Right cardiac atrium (tissue), 5 donors: Measurements from ENCODE around the gene ZKSCAN1. TPM values are rescaled to one million over a fixed set of nuclear protein-coding genes. Genes with fewer than 3 reads are reported as not detected.
"Not testable (repeated sequence)": the region's sequence is repeated elsewhere in the genome, so short reads cannot be mapped to it uniquely, and the experiment has no call there.

Source experiments
- ATAC-seq, 2 donors: fragments of 200-7000 bp; cut with Tn5 transposase; one replicate each; pipeline versions ENCODE4 v1.8.0 to v1.9.1; 2020; ENCODE audit warnings: moderate library complexity in 2 of 2, mild to moderate bottlenecking in 1 of 2
- DNase-seq, 3 donors: peaks; one replicate each; pipeline ENCODE4 v3.0.0-alpha.2; 2020
- H3K27ac ChIP-seq: one replicate; pipeline ENCODE4 v1.5.1; 2013; ENCODE audit warnings: mild to moderate bottlenecking, low read length, control low read depth, moderate library complexity
- H3K27me3 ChIP-seq: one replicate; pipeline ENCODE4 v1.6.1; 2013; ENCODE audit not compliant: control insufficient read depth, insufficient read depth
- H3K4me1 ChIP-seq: one replicate; pipeline ENCODE4 v1.6.1; 2013; ENCODE audit warnings: low read length; ENCODE audit not compliant: control insufficient read depth, insufficient read depth
- H3K4me3 ChIP-seq: one replicate; pipeline ENCODE4 v1.5.1; 2013; ENCODE audit warnings: low read length, control low read depth
- H3K9me3 ChIP-seq: one replicate; pipeline ENCODE4 v1.6.1; 2013; ENCODE audit warnings: low read length; ENCODE audit not compliant: control insufficient read depth
- WGBS: extraction: QIAGEN DNeasy Blood & Tissue Kit; methylation state at CpG from one replicate; pipeline ENCODE4 v1.1.7; 2013; 5-methylcytosine and 5-hydroxymethylcytosine counted together
- intact Hi-C, 4 donors: fragments of 100-400 bp; cut with DNase I; formaldehyde crosslinking; loops; one replicate each; pipeline versions ENCODE4 v1.11.0 to v1.14.0; 2022 to 2023
- long read RNA-seq, 4 donors: library from polyadenylated mRNA; unstranded; transcript quantifications; one replicate each; pipeline ENCODE4 v2.0.0, GENCODE V29; 2020 to 2021
- polyA plus RNA-seq: library from polyadenylated mRNA; stranded (reverse); fragments of 200-250 nt; gene quantifications from one replicate; pipeline ENCODE4 v1.2.3, GENCODE V29; 2013
- total RNA-seq, 4 donors: library from RNA; stranded (reverse); fragmentation: NEBNext Ultra II Directional; extraction: Animal tissue kit (Norgen Biotek cat#: 25700); gene quantifications; one replicate each; pipeline ENCODE4 v1.2.1, GENCODE V29; 2021
- donor health status: healthy with polysubstance abuse.
- donor health status: DM: no; HTN: yes; CAD: no.
- donor health status: DM: no; HTN: no; CAD: no.
- donor health status: DM: no; HTN: yes; CAD: no; lungs with severe emphysema.
- donor health status: DM: yes; HTN: yes; CAD: no.

The ZKSCAN1 gene
- total RNA-seq (10 to 100 TPM; 39.7 to 52.7 (median 50.4) TPM), polyA plus RNA-seq (9.8 TPM)
- long read RNA-seq, donor 1, full-length matches to known transcripts, result 7 of 31 reads
- long read RNA-seq, donor 1, partial matches to known transcripts, result 6 of 31 reads
- long read RNA-seq, donor 1, other reads (novel, unspliced or antisense), result 18 of 31 reads
- long read RNA-seq, donor 2, partial matches to known transcripts, result 1 of 8 reads
- long read RNA-seq, donor 2, other reads (novel, unspliced or antisense), result 6 of 8 reads
- long read RNA-seq, donor 3, full-length matches to known transcripts, result 43 of 80 reads
- long read RNA-seq, donor 3, partial matches to known transcripts, result 11 of 80 reads
- long read RNA-seq, donor 3, other reads (novel, unspliced or antisense), result 26 of 80 reads
- long read RNA-seq, donor 4, partial matches to known transcripts, result 3 of 4 reads
- long read RNA-seq, donor 4, other reads (novel, unspliced or antisense), result 1 of 4 reads

DNA sequence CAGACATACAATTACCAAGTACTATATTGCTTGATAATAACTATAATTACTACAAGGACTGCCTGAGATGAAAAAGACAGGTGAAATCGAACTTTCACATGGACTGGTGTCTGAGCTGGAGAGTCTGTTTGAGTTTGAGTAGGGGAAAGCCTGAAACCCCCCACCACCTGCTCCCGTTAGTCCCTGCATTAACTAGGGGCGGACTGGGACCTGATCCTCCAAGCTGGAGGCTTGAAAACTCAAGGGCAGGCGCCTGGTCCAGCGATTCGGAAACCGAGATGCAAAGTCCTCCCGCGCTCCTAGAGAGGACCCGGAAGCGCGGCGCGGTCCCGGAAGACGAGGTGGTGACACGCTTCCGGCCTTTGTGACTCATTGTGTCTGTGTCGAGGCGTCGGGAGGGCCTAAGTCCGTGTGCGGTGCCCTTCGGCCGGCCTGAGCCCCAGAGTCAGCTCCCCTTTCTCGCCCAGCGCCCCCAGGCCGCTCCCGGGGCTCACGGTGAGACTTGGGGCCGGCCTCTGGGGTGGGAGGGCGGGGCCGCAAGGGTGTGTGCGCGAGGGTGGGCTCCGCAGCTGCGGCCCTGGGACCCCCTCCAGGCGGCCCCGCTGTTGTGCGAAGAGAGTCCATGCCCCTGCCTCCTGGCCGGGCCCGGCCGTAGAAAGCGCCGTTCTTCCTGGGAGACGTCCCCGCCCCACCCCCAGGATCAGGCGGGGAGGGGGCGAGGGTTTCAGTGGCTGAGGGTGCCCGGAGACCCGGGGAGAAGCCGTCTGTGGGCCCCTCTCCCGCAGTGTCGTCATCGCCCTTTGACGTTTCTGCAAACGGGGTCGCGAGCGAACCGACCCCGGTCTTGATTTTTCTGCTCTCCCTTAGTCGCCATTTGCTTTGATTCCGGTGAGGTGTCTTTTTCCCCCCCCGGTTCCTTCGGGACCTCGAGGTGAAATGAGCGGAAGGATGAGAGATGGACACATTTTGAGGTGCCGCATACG is at the start of gene ZKSCAN1:
Gene ZKSCAN1 (plus strand): TSS at position 365 of the 983 bp plus-strand sequence. CDS start 7,911 bp downstream, outside the sequence.
- ATAC-seq, result peak; percentile 98 to 99
- no peaks in the 10 kb centered on the region for H3K9me3 ChIP-seq
- intact Hi-C loops, result no loop called here
- H3K27ac ChIP-seq, result peak within 1 kb of the TSS; percentile 90
- peak within 1 kb of the TSS; percentile 98 for H3K4me3 ChIP-seq
- DNase-seq, result peak; percentile 90 to 95 (median 94)
- peaks cover 2% of the 10 kb centered on the region for H3K4me1 ChIP-seq
- 2% methylated on average over 70 of the region's 70 CpGs for WGBS
- no peaks in the 10 kb centered on the region for H3K27me3 ChIP-seq

- DNase-seq (no peak), ATAC-seq (no peak)
- Histone ChIP-seq H3K4me3 (no peak overlapping the region), H3K27me3 (no peaks in the 10 kb centered on the region), H3K9me3 (no peaks in the 10 kb centered on the region), H3K4me1 (no peaks in the 10 kb centered on the region), H3K27ac (no peak overlapping the region)
- 85% methylated on average over 3 of the region's 3 CpGs for WGBS
- intact Hi-C loops, result no loop called here
Measured at GRCh38 chr7:99969298-99969697, 46.1 kb upstream of the ZKSCAN1 start.

- ATAC-seq, H3K4me1 ChIP-seq, H3K27ac ChIP-seq, H3K9me3 ChIP-seq, H3K4me3 ChIP-seq, DNase-seq, intact Hi-C loops, H3K27me3 ChIP-seq: not testable (repeated sequence)
- 17% methylated on average over 1 of the region's 1 CpG for WGBS
Measured at GRCh38 chr7:99969813-99970212, 45.6 kb upstream of the ZKSCAN1 start.

DNA sequence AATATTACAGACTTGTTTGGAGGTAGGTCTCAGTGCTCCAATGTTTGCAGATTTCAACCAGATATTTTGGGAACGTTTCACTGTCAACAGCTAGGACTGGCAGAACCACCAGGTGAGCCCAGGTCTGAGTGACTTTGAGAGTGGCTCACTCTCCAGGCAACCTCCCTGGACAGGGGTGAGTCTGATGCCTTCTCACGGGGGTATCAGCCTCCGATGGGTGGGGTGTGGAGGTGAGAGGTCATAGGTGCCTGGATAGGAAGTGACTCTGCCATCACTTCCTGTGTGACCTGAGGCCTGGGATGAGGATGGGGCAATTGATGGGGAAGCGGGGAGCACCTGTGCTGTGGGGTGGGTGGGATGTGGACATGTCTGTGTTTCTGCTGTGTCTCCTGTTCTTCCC is 44.2 kb upstream of the ZKSCAN1 start:
- H3K9me3 ChIP-seq, result no peaks in the 10 kb centered on the region
- intact Hi-C loops, result no loop called here
- H3K4me1 ChIP-seq, result no peaks in the 10 kb centered on the region
- no peak for ATAC-seq
- no peaks in the 10 kb centered on the region for H3K27me3 ChIP-seq
- no peak overlapping the region for H3K4me3 ChIP-seq
- no peak for DNase-seq
- WGBS, result 72% methylated on average over 4 of the region's 4 CpGs
- no peak overlapping the region for H3K27ac ChIP-seq

GRCh38 chr7:99973817-99974216 is 41.6 kb upstream of the ZKSCAN1 start:
- DNase-seq, intact Hi-C loops: not testable (repeated sequence)

DNA sequence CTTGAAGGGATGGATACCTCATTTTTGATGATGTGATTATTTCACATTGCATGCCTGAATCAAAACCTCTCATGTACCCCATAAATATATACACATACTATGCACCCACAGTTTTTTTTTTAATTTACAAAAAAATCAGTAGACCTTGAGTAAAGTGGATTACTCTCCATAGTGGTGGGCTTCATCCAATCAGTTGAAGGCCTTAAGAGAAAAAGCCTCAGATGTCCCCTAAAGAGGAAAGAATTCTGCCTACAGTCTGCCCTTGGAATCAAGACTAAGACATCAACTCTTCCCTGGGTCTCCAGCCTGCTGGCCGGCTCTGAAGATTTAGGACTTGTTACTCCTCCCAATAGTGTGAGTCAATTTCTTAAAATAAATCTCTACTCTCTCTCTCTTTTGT is 40.7 kb upstream of the ZKSCAN1 start:
- intact Hi-C loops, result no loop called here
- Histone ChIP-seq H3K27me3 (no peaks in the 10 kb centered on the region), H3K27ac (no peak overlapping the region), H3K9me3 (no peaks in the 10 kb centered on the region), H3K4me1 (no peaks in the 10 kb centered on the region), H3K4me3 (no peak overlapping the region)
- DNase-seq (no peak), ATAC-seq (no peak)
- 47% methylated on average over 1 of the region's 1 CpG for whole genome bisulfite sequencing

More at GRCh38 chr7:99973817-99974216, 41.6 kb upstream of the ZKSCAN1 start:
- not testable (repeated sequence) for H3K27me3 ChIP-seq, H3K4me1 ChIP-seq, ATAC-seq, H3K9me3 ChIP-seq, H3K27ac ChIP-seq, H3K4me3 ChIP-seq
- WGBS, result 78% methylated on average over 7 of the region's 7 CpGs

- Histone ChIP-seq H3K4me3 (no peak within 1 kb of the TSS), H3K4me1 (no peaks in the 10 kb centered on the region), H3K27ac (no peak within 1 kb of the TSS), H3K27me3 (no peaks in the 10 kb centered on the region), H3K9me3 (no peaks in the 10 kb centered on the region)
- peak; percentile 57 to 64 for ATAC-seq
- no peak for DNase-seq
- intact Hi-C loops, result no loop called here
- whole genome bisulfite sequencing, result 53% methylated on average over 5 of the region's 5 CpGs
Measured at GRCh38 chr7:99975782-99976521, 39.4 kb upstream of the ZKSCAN1 start, which contains the start of gene AZGP1. Gene AZGP1, minus strand, starts transcription at chr7:99976031. Its CDS starts 11 bp downstream, at chr7:99976020.

DNA sequence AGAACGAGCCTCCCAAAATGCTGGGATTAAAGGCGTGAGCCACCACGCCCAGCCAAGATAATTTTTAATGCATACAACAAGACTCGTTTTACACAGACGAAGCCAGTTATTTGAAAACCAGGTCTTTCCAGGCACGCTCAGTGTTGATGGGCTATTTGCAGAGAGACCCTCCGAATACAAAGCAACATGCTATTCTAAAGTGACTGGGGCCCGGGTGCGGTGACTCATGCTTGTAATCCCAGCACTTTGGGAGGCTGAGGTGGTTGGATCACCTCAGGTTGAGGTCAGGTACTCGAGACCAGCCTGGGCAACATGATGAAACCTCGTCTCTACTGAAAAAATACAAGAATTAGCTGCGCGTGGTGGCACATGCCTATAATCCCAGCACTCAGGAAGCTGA is 38.8 kb upstream of the ZKSCAN1 start:
- DNase-seq (no peak), ATAC-seq (no peak)
- no peaks in the 10 kb centered on the region for H3K4me1 ChIP-seq
- no peak overlapping the region for H3K27ac ChIP-seq
- intact Hi-C loops, result no loop called here
- WGBS, result 83% methylated on average over 13 of the region's 13 CpGs
- no peaks in the 10 kb centered on the region for H3K27me3 ChIP-seq
- no peak overlapping the region for H3K4me3 ChIP-seq
- no peaks in the 10 kb centered on the region for H3K9me3 ChIP-seq

GRCh38 chr7:99979814-99980225 is 35.6 kb upstream of the ZKSCAN1 start:
- ATAC-seq (peak; percentile 58 to 75), DNase-seq (peak; percentile 51 to 88 (median 75))
- H3K27me3 ChIP-seq, intact Hi-C loops, H3K9me3 ChIP-seq, H3K27ac ChIP-seq, H3K4me1 ChIP-seq, H3K4me3 ChIP-seq: not testable (repeated sequence)
- WGBS, result 13% methylated on average over 10 of the region's 10 CpGs

- H3K4me3 ChIP-seq, H3K9me3 ChIP-seq, DNase-seq, intact Hi-C loops, H3K27ac ChIP-seq, H3K4me1 ChIP-seq, H3K27me3 ChIP-seq: not testable (repeated sequence)
- WGBS, result 58% methylated on average over 4 of the region's 4 CpGs
- ATAC-seq, result peak in 1 of 2 donors; percentile 28
Measured at GRCh38 chr7:99980448-99980872, 34.9 kb upstream of the ZKSCAN1 start.
